Measurements from ENCODE around the gene ZNF775. TPM values are rescaled to one million over a fixed set of nuclear protein-coding genes. Genes with fewer than 3 reads are reported as not detected.

The ZNF775 gene
- total RNA-seq, 2 experiments from 2014 or later: 4.4 to 5.1 TPM

DNA sequence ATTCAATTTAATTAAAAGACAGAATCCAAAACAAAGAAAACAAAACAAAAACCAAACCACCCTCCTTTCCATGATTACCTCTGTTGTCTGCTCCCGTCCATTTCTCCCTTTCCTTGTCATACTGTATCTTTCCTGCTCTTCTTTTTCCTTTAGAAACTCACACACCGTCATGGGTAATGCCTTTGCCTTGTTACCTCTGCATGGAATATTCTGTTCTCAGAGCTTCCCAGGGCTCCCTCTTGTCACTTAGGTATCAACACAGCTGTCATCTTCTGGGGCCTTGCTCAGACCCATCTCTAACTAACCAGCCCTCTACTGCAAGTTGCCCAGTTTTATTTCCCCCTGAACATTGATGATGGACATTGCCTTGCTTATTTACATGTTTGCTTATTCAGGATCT is 41.1 kb downstream of the ZNF775 start:
- CTCF ChIA-PET: interaction anchor here (1.4 kb wide), 1 partner anchor 13 kb away, joined by 3 read pairs; no protein-coding TSS in a partner anchor
- POLR2A ChIA-PET: no interaction called here

DNA sequence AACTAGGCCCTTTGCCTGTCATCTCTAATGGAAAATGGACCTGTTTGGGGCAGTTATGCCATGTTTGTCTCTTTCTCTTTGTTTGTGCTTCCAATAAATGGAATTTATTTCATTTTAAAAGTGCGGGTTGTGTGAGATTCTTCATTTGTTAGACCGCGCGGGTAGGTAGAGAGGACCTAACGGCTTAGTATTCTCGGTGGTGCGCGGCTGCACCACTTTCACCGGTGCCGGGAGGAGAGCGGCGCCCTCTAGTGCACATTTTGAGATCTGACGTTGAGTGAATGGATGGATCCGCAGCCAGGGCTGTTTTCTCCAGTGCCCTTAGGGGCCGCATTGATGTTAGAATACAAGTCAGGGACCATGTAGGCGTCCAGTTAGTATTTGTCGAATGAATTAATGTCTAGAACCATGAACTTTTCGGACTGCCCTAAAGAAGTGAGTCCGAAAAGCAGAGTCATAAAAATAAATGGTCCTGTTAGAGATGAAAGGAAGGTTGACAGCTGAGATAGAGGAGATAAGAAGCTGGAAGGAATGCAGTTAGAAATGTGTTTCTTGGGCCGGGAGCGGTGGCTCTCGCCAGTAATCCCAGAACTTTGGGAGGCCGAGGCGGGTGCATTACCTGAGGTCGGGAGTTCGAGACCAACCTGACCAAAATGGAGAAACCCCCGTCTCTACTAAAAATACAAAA is 42.0 kb downstream of the ZNF775 start:
- ChIA-PET POLR2A (no interaction called here), CTCF (interaction anchor here (0.7 to 1.2 kb wide), 5 partner anchors 14 to 134 kb away, joined by 3 to 4 read pairs (median 3); a partner anchor contains a TSS)

DNA sequence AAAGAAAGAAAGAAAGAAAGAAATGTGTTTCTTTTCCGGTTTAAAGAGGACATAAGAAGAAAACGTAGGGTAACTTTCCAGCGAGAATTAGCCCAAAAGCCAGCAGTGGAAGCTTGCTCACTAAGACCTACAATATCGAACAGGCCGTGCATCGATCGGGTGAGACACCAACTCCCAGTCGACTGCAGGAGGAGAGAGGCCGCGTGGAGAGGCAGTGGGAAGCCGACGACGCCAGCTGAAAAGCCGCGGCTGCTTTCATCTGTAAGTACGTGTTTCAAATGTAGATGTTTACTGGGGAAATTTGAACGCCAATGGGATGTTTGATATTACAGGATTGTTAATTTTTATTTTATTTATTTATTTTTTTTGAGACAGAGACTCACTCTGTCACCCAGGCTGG is 42.7 kb downstream of the ZNF775 start:
- CTCF ChIA-PET: interaction anchor here (0.7 to 1.2 kb wide), 6 partner anchors 11 to 135 kb away, joined by 3 to 4 read pairs (median 3); a partner anchor contains a TSS

GRCh38 chr7:150425670-150426069 is 46.5 kb downstream of the ZNF775 start:
- POLR2A ChIA-PET: no interaction called here
- CTCF ChIA-PET: no interaction called here

More for the DNA sequence above, 42.7 kb downstream of the ZNF775 start:
- POLR2A ChIA-PET: no interaction called here

GRCh38 chr7:150428671-150429451 is 49.7 kb downstream of the ZNF775 start:
- POLR2A ChIA-PET: no interaction called here
- CTCF ChIA-PET: no interaction called here

DNA sequence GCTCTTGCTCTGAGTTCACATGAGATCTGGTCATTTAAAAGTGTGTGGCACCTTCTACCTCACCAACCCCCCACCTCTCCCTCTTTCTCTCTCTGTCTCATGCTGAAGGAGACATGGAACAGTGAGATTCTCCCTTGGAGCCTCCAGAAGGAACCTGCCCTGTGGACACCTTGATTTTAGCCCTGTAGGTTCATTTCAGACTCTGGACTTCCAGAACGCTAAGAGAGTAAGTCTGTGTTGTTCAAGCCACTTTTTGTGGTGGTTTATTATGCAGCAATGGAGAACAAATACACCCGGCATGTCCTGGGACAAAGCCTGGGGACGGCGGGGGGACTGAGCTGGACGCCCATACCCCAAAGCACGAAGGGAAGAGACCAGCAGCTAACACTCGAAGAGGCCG is 50.6 kb downstream of the ZNF775 start:
- ChIA-PET CTCF (no interaction called here), POLR2A (no interaction called here)

DNA sequence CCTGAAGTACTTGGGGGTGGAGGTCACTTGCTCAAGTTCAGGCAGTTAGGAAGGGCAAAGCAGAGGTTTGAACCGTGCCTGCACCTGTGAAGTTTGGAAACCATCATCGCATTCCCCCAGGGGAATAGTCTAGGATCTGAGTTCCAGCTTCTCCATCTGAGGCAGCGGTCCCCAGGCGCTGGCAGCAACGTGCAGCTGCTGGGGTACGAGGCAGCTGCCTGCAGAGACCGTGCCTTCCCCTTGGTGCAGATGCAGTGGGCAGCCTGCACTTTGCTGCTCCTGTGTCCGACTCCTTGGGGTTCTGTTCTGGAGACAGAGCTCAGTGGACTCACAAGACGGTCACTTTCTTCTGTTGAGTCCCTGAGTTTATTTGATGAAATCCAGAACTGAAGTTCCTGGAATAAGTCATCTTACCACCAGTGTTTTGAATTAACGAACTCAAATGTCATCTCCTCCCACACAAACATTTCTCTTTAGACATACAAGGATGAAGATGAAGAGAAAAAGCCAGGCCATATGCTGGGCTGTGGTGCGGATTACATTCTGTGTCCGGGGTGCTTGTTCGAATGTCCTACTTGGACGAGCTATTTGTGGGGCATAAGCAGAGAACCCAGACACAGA is 51.4 kb downstream of the ZNF775 start:
- CTCF ChIA-PET: no interaction called here
- POLR2A ChIA-PET: no interaction called here

DNA sequence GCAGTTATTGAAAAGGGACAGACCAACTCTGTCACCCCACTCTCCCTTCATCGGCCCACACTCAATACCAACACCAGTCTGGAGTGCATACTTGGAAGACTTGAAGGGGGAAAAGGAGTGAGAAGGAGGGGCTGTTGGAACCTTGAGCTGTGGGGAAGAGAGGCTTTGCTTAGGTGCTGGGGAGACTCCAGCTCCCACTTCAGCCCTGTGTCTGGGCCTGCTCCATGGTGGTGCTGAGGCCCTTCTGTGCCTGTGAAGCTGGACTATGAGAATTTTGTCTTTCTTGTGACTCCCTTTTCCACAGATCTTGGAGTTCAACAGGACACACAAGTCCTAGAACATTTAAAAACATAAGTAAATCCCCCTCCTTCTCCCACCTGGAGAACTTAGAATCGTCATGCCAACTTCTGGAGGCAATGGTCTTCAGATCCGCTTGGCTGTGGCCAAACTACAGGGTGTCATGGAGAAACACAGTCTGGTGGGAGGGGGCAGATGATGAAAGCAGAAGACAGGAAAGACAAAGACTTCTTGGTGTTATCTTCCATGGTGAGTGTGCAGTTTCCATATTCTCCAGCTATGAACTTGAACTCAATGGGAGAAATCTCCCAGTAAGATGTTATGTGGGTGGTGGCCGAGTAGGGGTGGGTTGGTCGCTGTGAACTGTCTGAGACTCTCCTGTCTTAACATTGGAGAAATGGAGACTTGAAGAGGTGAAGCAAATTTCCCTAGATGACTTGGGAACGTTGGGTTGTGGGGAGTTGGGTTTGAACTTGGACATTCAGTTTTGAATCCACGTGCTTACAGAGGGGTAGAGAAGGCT is 52.9 kb downstream of the ZNF775 start:
- POLR2A ChIA-PET: no interaction called here
- CTCF ChIA-PET: no interaction called here

- POLR2A ChIA-PET: no interaction called here
- CTCF ChIA-PET: interaction anchor here (0.9 to 1.2 kb wide), 2 partner anchors 11 to 333 kb away, joined by 3 read pairs; no protein-coding TSS in a partner anchor
These were observed 54.1 kb downstream of the ZNF775 start for GRCh38 chr7:150432915-150433892.

DNA sequence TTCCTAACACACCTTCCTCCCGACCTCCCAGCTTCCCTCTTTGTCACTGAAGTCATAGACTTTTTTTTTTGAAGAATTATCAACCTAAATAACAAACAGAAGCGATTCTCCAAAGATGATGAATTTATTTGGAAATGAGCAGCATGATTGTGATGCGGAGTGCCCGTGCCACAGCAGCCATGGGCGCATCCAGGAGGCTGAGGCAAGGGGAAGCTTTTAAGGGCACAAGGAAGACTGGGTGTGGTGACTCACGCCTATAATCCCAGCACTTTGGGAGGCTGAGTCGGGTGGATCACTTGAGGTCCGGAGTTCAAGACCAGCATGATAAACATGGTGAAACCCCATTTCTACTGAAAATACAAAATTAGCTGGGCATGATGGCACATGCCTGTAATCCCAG is 55.1 kb downstream of the ZNF775 start:
- CTCF ChIA-PET: interaction anchor here (1.2 kb wide), 1 partner anchor 332 kb away, joined by 3 read pairs; no protein-coding TSS in a partner anchor
- POLR2A ChIA-PET: no interaction called here

DNA sequence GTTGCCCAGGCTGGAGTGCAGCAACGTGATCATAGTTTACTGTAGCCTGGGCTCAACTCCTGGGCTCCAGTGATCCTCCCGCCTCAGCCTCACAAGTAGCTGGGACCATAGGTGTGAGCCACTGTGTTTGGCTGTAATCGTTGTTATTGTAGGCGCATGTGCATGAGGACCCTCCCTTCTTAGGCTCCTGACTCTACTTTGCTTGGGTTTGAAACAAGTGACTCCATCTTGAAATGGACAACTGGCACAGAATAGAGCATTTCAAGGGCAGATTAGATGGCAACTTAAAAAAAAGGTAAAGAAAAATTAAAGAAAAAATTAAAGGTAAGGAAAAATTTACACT is 55.9 kb downstream of the ZNF775 start:
- ChIA-PET CTCF (no interaction called here), POLR2A (no interaction called here)

DNA sequence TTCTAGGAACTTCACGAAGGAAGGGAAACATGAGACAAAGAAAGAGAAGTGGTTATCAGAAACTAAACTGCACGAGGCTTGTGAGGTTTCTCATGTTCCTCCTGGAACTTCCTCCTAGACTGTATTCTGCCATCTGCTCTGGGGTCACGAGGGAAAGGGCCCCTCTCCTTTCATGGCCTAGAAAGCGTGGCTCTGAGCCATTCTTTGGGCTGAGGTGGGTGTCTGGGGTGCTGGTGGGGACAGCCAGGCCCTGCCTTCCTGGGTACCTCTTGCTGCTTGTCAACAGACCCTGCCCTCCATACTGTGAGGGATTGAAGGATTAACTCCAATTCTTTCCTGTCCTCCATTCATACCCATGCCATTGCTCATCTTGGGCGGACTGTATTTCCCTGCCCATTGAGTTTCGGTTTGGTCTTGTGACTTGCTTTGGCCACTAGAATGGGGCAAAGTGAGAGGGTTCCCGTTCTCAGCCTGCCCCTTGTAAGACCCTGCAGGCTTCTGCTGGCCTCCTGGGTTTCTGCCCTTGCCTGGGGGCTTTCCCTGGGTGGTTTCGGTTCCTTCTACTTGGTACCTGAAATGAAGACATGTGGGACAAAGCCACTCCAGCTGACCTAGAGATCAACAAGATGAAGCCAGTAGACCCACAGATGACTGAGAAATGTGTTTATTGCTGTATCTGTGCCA is 56.4 kb downstream of the ZNF775 start:
- CTCF ChIA-PET: no interaction called here

GRCh38 chr7:150439967-150440366 is 60.8 kb downstream of the ZNF775 start:
- CTCF ChIA-PET: interaction anchor here (1.3 kb wide), 1 partner anchor 9 kb away, joined by 3 read pairs; no protein-coding TSS in a partner anchor

More for the DNA sequence above, 56.4 kb downstream of the ZNF775 start:
- POLR2A ChIA-PET: no interaction called here

DNA sequence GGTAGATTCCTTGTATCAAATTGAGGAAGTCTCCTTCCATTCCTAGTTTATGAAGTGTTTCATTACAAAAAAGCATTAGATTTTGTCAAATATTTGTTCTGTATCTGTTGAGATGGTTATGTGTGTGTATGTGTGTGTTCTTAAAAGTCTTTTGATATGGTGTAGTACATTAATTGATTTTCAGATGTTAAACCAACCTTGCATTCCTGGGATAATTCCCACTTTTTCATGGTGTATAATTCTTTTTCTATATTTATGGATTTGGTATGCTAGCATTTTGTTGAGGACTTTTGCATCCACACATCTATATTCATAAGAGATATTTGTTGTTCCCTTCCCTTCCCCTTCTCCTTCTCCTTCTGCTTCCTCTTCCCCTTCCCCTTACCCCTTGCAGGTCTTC is 62.4 kb downstream of the ZNF775 start:
- ChIA-PET POLR2A (no interaction called here), CTCF (no interaction called here)

More at GRCh38 chr7:150439967-150440366, 60.8 kb downstream of the ZNF775 start:
- POLR2A ChIA-PET: no interaction called here

- ChIA-PET POLR2A (no interaction called here), CTCF (no interaction called here)
These were observed 63.7 kb downstream of the ZNF775 start for GRCh38 chr7:150442811-150443210.

DNA sequence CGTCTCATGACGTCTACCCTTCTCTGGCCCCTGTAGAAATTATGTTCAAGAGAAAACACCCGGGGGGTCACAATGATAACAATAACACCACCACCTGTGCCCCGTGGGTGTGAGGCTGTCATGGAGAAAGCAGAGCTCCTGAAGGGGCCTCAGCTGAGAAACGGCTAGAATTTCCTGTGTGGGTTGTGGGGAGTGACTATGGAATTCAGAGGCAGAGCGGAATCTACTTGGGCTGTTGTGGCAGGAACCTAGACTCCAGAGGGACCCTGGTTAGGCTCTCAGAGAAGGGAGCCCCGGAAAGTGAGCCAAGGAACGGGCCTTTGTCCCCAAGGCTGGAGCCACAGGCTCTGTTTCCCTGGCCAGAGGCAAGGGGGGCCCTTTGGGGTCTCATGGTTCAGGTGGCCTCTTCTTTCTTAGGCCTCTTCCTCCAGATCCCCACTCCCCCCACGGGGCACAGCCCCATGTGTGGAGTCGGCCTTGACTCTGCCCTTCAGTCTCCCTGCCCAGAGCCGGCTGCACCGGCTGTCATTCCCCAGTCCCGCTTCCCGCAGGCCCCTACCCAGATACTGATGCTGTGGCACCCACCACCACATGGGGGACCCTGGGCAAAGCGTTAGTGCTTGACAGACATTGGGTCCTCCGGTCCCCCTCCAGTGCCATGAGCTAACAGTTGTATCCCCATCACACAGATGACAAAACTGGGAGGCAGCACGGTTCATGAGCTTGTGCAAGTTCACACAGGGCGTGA is 64.8 kb downstream of the ZNF775 start:
- CTCF ChIA-PET: no interaction called here
- POLR2A ChIA-PET: no interaction called here

DNA sequence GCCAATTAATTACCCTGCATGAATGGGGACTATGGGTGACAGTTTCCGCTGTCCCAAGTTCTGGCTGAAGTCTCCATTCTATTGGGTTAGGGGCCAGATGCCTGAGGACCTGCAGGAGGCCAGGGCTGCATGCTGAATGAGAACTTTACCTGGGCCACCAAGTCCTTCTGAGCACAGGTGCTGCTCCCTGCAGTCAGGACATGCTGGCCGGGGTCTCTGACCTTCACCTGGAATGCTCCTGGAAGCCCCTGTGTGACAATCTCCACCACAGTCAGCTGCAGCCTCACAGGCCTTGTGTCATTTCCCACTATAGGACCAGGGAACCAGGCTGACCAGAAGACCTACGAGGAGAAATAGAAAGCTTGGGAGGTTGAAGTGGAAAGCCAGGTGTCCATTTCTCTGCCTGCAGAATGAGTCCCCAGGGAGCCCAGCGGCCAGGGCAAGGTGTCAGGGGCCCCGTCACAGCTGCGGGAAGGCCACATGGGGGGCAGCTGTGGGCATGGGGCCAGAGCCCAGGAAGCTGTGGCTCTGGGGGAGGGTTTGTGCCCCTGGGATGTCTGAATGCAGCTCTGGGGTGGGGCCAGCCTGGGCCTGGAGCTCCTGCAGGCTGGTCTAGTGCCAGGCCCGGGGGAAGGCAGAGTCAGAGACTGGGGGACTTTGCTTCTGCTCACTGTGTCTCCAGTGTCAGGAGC is 65.7 kb downstream of the ZNF775 start:
- ChIA-PET POLR2A (no interaction called here), CTCF (no interaction called here)
